Measurements from ENCODE around the gene UTP18.
"Not testable (repeated sequence)": the region's sequence is repeated elsewhere in the genome, so short reads cannot be mapped to it uniquely, and the experiment has no call there.

DNA sequence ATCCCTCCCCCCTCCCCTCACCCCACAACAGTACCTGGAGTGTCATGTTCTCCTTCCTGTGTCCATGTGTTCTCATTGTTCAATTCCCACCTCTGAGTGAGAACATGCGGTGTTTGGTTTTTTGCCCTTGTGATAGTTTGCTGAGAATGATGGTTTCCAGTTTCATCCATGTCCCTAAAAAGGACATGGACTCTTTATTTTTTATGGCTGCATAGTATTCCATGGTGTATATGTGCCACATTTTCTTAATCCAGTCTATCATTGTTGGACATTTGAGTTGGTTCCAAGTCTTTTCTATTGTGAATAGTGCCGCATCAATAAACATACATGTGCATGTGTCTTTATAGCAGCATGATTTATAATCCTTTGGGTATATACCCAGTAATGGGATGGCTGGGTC lies 34.0 kb downstream of the UTP18 start:
- TF ChIP-seq, protein P1, sequence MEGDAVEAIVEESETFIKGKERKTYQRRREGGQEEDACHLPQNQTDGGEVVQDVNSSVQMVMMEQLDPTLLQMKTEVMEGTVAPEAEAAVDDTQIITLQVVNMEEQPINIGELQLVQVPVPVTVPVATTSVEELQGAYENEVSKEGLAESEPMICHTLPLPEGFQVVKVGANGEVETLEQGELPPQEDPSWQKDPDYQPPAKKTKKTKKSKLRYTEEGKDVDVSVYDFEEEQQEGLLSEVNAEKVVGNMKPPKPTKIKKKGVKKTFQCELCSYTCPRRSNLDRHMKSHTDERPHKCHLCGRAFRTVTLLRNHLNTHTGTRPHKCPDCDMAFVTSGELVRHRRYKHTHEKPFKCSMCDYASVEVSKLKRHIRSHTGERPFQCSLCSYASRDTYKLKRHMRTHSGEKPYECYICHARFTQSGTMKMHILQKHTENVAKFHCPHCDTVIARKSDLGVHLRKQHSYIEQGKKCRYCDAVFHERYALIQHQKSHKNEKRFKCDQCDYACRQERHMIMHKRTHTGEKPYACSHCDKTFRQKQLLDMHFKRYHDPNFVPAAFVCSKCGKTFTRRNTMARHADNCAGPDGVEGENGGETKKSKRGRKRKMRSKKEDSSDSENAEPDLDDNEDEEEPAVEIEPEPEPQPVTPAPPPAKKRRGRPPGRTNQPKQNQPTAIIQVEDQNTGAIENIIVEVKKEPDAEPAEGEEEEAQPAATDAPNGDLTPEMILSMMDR (conservative IDR thresholded peaks at IDR 0.05 in 1 of 2, IDR thresholded peaks at IDR 0.05 in 1 of 2; ENCODE audit: low read depth in 1 of 2, low read length in 2 of 2) = not testable (repeated sequence)
- TF ChIP-seq EZH2 (IDR thresholded peaks at IDR 0.05; ENCODE audit: low read length, missing control alignments) = not testable (repeated sequence)
